Ishikawa (cell line): ENCODE data around the gene DIS3L2.

Experiments used
- FOXM1 ChIP-seq: IDR thresholded peaks from 2 replicates; pipeline ENCODE4 v1.6.1; 2012; ENCODE audit warnings: low read depth, borderline replicate concordance
- MAX ChIP-seq: IDR thresholded peaks from 2 replicates; pipeline ENCODE4 v1.6.1; 2012
- RAD21 ChIP-seq: IDR thresholded peaks from 2 replicates; pipeline ENCODE4 v1.6.1; 2012; ENCODE audit warnings: low read depth
- TAF1 ChIP-seq: IDR thresholded peaks from 2 replicates; pipeline ENCODE4 v1.6.1; 2012; ENCODE audit warnings: low read depth, mild to moderate bottlenecking
- TCF12 ChIP-seq: IDR thresholded peaks from 2 replicates; pipeline ENCODE4 v1.6.1; 2012; ENCODE audit warnings: low read depth
- TEAD4 ChIP-seq: IDR thresholded peaks from 2 replicates; pipeline ENCODE4 v1.6.1; 2012

GRCh38 chr2:232229911-232230310 lies 268.4 kb downstream of the DIS3L2 start:
- no peak for TF ChIP-seq MAX
- TF ChIP-seq TCF12, result no peak
- no peak for TF ChIP-seq TAF1
- TF ChIP-seq RAD21, result no peak
- TF ChIP-seq FOXM1, result no peak
- no peak for TF ChIP-seq TEAD4
